ENCODE results near the gene MPL. TPM values are rescaled to one million over a fixed set of nuclear protein-coding genes. Genes with fewer than 3 reads are reported as not detected.

Gene MPL
- total RNA-seq, 1 experiment from 2014 or later, result not detected

DNA sequence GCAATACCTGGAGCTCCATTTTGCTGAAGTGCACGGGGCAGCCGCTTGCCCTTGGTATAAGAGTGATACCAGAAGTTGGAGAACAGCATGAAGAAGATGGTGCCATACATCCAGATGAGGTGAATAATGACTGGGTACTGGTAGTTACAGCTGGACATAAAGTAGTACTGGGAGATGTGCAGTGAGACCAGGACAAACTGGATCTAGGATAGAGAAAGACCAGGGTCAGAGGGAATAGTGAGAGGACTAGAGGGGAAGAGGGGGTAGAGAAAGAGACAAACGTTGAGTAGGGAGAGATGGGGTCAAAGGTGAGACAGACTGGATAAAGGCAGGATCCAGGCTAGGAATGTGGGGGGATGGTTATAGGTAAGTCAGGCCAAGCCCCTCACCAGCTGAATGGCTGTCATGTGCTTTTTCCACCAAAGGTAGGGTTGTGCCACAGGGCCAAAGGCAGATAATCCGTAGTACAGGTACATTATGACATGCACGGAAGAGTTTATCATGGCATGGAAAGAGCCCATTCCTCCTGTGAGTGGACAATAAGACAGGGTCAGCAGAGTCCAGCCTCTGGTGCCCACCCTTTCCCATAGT, 26.4 kb downstream of the MPL start:
- H3K4me1 ChIP-seq (ENCODE audit: control insufficient read depth in 1 of 2, insufficient read depth in 2 of 2, low read length in 2 of 2), result peaks cover 23 to 83% of the 10 kb centered on the region in 2 experiments
- H3K4me3 ChIP-seq (replicated peaks in 1 of 2; ENCODE audit: low read depth in 1 of 2, low read length in 2 of 2), result no peak overlapping the region
- H3K36me3 ChIP-seq (ENCODE audit: control insufficient read depth in 1 of 2, insufficient read depth in 2 of 2, low read length in 2 of 2), result peaks cover 26 to 48% of the 10 kb centered on the region in 2 experiments
- H3K4me2 ChIP-seq (ENCODE audit: low read length), result 0 out of 2 replicates have a peak overlapping the region, but pooled peaks have one; percentile 10
- no peak for DNase-seq (ENCODE audit: low read depth, low spot score)
- no peaks in the 10 kb centered on the region for H3K27me3 ChIP-seq (ENCODE audit: insufficient read depth, low read length)
- no peaks in the 10 kb centered on the region for H3K9me3 ChIP-seq (ENCODE audit: control insufficient read depth in 1 of 2, insufficient read depth in 1 of 2, low read depth in 1 of 2, low read length in 2 of 2)
- ChIA-PET CTCF (no interaction called here), POLR2A (interaction anchor here (1.5 kb wide), 1 partner anchor 9 kb away, joined by 7 read pairs; no protein-coding TSS in a partner anchor), RAD21 (ENCODE audit: low non-redundant PET in 1 of 2, low total read pairs in 2 of 2, uncharacterized antibody in 2 of 2, unreplicated experiment in 2 of 2) (no interaction called here)
- no peaks in the 10 kb centered on the region for H3K9me2 ChIP-seq (ENCODE audit: insufficient read depth)
- no peak overlapping the region for H2AFZ ChIP-seq (ENCODE audit: low read depth, low read length, poor library complexity, severe bottlenecking)
- intact Hi-C loops (cut with micrococcal nuclease), result no loop called here
- H3K27ac ChIP-seq (ENCODE audit: low read depth, low read length), result peak overlapping the region; percentile 25
- H4K20me1 ChIP-seq (ENCODE audit: insufficient read depth), result peaks cover 3% of the 10 kb centered on the region; the same call in 1 of the 2 replicates
- no peak for ATAC-seq
- no TSS peak for BruUV-seq (replicated peaks)
- TF ChIP-seq EZH2phosphoT487 (IDR thresholded peaks at IDR 0.05; ENCODE audit: borderline replicate concordance), result no peak
- TF ChIP-seq, protein P1, sequence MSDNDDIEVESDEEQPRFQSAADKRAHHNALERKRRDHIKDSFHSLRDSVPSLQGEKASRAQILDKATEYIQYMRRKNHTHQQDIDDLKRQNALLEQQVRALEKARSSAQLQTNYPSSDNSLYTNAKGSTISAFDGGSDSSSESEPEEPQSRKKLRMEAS (IDR thresholded peaks at IDR 0.05), result no peak
- TF ChIP-seq, protein P2, sequence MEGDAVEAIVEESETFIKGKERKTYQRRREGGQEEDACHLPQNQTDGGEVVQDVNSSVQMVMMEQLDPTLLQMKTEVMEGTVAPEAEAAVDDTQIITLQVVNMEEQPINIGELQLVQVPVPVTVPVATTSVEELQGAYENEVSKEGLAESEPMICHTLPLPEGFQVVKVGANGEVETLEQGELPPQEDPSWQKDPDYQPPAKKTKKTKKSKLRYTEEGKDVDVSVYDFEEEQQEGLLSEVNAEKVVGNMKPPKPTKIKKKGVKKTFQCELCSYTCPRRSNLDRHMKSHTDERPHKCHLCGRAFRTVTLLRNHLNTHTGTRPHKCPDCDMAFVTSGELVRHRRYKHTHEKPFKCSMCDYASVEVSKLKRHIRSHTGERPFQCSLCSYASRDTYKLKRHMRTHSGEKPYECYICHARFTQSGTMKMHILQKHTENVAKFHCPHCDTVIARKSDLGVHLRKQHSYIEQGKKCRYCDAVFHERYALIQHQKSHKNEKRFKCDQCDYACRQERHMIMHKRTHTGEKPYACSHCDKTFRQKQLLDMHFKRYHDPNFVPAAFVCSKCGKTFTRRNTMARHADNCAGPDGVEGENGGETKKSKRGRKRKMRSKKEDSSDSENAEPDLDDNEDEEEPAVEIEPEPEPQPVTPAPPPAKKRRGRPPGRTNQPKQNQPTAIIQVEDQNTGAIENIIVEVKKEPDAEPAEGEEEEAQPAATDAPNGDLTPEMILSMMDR (IDR thresholded peaks at IDR 0.05 in 2 of 3, conservative IDR thresholded peaks at IDR 0.05 in 1 of 3; ENCODE audit: borderline replicate concordance in 1 of 3, insufficient read depth in 1 of 3, low read depth in 2 of 3, low read length in 2 of 3), result no peak
- no peak for TF ChIP-seq TCF7L2 (IDR thresholded peaks at IDR 0.05; ENCODE audit: borderline replicate concordance, extremely low read depth, insufficient read depth, insufficient read length)
- no peak for TF ChIP-seq FOSL1 (IDR thresholded peaks at IDR 0.05; ENCODE audit: low read depth)
- no peak for TF ChIP-seq JUND (IDR thresholded peaks at IDR 0.05)
- TF ChIP-seq, protein P3, sequence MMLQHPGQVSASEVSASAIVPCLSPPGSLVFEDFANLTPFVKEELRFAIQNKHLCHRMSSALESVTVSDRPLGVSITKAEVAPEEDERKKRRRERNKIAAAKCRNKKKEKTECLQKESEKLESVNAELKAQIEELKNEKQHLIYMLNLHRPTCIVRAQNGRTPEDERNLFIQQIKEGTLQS (IDR thresholded peaks at IDR 0.05), result no peak
- no peak for TF ChIP-seq CBX3 (IDR thresholded peaks at IDR 0.05; ENCODE audit: low read depth)
- TF ChIP-seq, protein P4, sequence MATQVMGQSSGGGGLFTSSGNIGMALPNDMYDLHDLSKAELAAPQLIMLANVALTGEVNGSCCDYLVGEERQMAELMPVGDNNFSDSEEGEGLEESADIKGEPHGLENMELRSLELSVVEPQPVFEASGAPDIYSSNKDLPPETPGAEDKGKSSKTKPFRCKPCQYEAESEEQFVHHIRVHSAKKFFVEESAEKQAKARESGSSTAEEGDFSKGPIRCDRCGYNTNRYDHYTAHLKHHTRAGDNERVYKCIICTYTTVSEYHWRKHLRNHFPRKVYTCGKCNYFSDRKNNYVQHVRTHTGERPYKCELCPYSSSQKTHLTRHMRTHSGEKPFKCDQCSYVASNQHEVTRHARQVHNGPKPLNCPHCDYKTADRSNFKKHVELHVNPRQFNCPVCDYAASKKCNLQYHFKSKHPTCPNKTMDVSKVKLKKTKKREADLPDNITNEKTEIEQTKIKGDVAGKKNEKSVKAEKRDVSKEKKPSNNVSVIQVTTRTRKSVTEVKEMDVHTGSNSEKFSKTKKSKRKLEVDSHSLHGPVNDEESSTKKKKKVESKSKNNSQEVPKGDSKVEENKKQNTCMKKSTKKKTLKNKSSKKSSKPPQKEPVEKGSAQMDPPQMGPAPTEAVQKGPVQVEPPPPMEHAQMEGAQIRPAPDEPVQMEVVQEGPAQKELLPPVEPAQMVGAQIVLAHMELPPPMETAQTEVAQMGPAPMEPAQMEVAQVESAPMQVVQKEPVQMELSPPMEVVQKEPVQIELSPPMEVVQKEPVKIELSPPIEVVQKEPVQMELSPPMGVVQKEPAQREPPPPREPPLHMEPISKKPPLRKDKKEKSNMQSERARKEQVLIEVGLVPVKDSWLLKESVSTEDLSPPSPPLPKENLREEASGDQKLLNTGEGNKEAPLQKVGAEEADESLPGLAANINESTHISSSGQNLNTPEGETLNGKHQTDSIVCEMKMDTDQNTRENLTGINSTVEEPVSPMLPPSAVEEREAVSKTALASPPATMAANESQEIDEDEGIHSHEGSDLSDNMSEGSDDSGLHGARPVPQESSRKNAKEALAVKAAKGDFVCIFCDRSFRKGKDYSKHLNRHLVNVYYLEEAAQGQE (IDR thresholded peaks at IDR 0.05; ENCODE audit: low read depth), result no peak
- TF ChIP-seq YY1 (IDR thresholded peaks at IDR 0.05; ENCODE audit: extremely low read depth, insufficient replicate concordance, low read depth, low read length), result no peak
- no peak for TF ChIP-seq EGR1 (IDR thresholded peaks at IDR 0.05; ENCODE audit: low read depth)
- no peak overlapping the region for H3K9ac ChIP-seq (ENCODE audit: low read length)
- H3K79me2 ChIP-seq (ENCODE audit: insufficient read depth, low read length), result peaks cover 72% of the 10 kb centered on the region
